Tibial nerve (tissue), 4 donors: ENCODE data around the gene CTBP1. TPM values are rescaled to one million over a fixed set of nuclear protein-coding genes. Genes with fewer than 3 reads are reported as not detected.

ENCODE experiments used
- DNase-seq, 2 donors: peaks; one replicate each; pipeline ENCODE4 v3.0.0-alpha.2; 2019; ENCODE audit warnings: low spot score in 2 of 2
- H3K27ac ChIP-seq, 4 donors: fragments of 200-600 bp; sonication (generic) in 3 of 4; one replicate each; pipeline ENCODE4 v1.5.1; 2017 to 2019; ENCODE audit warnings: mild to moderate bottlenecking in 1 of 4
- H3K27me3 ChIP-seq, 2 donors: fragments of 200-600 bp; sonication (generic) in 1 of 2; one replicate each; pipeline versions ENCODE4 v1.5.1 to v1.6.0; 2017 to 2019
- H3K36me3 ChIP-seq, 3 donors: fragments of 200-600 bp; sonication (generic); one replicate each; pipeline ENCODE4 v1.5.1; 2018 to 2019
- H3K4me1 ChIP-seq, 4 donors: fragments of 200-600 bp; sonication (generic) in 3 of 4; one replicate each; pipeline ENCODE4 v1.5.1; 2017 to 2019
- H3K4me3 ChIP-seq, 4 donors: fragments of 200-600 bp; sonication (generic) in 3 of 4; one replicate each; pipeline ENCODE4 v1.5.1; 2017 to 2019; ENCODE audit warnings: mild to moderate bottlenecking in 1 of 4, moderate library complexity in 1 of 4
- H3K9me3 ChIP-seq, 4 donors: fragments of 200-600 bp; sonication (generic) in 3 of 4; one replicate each; pipeline ENCODE4 v1.5.1; 2017 to 2019
- EP300 ChIP-seq, 2 donors: sonication (generic); formaldehyde crosslinking; IDR thresholded peaks; one replicate each; pipeline ENCODE4 v1.6.1; 2017; ENCODE audit warnings: antibody characterized with exemption in 2 of 2, mild to moderate bottlenecking in 1 of 2
- POLR2A ChIP-seq, 2 donors: fragments of 450-650 bp; IDR thresholded peaks; one replicate each; pipeline ENCODE4 v1.6.1; 2017; ENCODE audit warnings: antibody characterized with exemption in 2 of 2, mild to moderate bottlenecking in 2 of 2, moderate library complexity in 2 of 2
- WGBS, 2 donors: methylation state at CpG; one replicate each; pipeline ENCODE4 v1.1.5; 2018; 5-methylcytosine and 5-hydroxymethylcytosine counted together
- total RNA-seq, 4 donors: library from RNA; depleted of rRNA; stranded (reverse); fragments of >200 nt; gene quantifications; one replicate each; pipeline ENCODE4 v1.1.0, GENCODE V29; 2016
- TF ChIP-seq, protein P1 (sequence below), 5 experiments: fragments of 200-600 bp in 3 of 5; fragments of 450-650 bp in 2 of 5; sonication (generic) in 3 of 5; IDR thresholded peaks; one replicate each; pipeline ENCODE4 v1.5.1; 2016 to 2019; ENCODE audit warnings: antibody characterized with exemption in 5 of 5, mild to moderate bottlenecking in 3 of 5, moderate library complexity in 2 of 5

CTBP1 gene
- total RNA-seq, 4 donors from 2014 or later, result 134 to 255 (median 193) TPM

DNA sequence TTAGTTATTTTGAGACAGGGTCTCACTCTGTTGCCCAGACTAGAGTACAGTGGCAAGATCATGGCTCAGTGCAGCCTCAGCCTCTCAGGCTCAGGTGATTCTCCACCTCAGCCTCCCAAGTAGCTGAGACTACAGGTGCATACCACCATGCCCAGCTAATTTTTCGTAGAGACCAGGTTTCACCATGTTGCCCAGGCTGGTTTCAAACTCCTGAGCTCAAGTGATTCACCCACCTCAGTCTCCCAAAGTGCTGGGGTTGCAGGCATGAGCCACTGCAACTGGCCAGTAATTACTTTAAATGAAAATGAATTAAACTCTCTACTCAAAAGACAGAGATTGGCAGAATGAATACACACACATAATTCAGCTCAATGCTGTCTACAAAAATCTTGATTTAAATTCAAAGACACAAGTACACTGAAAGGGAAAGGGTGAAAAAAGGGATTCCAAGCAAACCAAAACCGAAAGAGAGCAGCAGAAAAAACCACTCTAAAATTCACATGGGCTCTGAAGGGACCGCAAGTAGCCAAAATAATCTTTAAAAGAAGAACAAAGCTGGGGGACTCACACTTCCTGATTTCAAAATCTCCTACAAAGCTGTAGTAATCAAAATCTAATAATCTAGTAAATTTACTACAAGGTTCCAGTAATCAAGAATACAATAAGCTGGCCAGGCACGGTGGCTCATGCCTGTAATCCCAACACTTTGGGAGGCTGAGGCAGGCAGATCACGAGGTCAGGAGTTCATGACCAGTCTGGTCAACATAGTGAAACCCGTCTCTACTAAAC lies 64.8 kb downstream of the CTBP1 start:
- TF ChIP-seq EP300 (IDR thresholded peaks at IDR 0.05) (peak in 1 of 2 donors; percentile 21), POLR2A (IDR thresholded peaks at IDR 0.05) (no peak)
- TF ChIP-seq, protein P1, sequence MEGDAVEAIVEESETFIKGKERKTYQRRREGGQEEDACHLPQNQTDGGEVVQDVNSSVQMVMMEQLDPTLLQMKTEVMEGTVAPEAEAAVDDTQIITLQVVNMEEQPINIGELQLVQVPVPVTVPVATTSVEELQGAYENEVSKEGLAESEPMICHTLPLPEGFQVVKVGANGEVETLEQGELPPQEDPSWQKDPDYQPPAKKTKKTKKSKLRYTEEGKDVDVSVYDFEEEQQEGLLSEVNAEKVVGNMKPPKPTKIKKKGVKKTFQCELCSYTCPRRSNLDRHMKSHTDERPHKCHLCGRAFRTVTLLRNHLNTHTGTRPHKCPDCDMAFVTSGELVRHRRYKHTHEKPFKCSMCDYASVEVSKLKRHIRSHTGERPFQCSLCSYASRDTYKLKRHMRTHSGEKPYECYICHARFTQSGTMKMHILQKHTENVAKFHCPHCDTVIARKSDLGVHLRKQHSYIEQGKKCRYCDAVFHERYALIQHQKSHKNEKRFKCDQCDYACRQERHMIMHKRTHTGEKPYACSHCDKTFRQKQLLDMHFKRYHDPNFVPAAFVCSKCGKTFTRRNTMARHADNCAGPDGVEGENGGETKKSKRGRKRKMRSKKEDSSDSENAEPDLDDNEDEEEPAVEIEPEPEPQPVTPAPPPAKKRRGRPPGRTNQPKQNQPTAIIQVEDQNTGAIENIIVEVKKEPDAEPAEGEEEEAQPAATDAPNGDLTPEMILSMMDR (IDR thresholded peaks at IDR 0.05), result no peak
- H3K9me3 ChIP-seq, result no peaks in the 10 kb centered on the region
- no peaks in the 10 kb centered on the region for H3K36me3 ChIP-seq
- 31 to 42% methylated on average over 6 of the region's 6 CpGs for WGBS, 2 donors
- peak overlapping the region in 3 of 4 donors; percentile 2 to 80 (median 63) for H3K27ac ChIP-seq
- peak overlapping the region in 2 of 4 donors; percentile 10 to 19 for H3K4me3 ChIP-seq
- DNase-seq, result no peak
- H3K4me1 ChIP-seq, result peaks cover 0 to 16% (median 2%) of the 10 kb centered on the region in 4 donors
- H3K27me3 ChIP-seq, result no peaks in the 10 kb centered on the region

DNA sequence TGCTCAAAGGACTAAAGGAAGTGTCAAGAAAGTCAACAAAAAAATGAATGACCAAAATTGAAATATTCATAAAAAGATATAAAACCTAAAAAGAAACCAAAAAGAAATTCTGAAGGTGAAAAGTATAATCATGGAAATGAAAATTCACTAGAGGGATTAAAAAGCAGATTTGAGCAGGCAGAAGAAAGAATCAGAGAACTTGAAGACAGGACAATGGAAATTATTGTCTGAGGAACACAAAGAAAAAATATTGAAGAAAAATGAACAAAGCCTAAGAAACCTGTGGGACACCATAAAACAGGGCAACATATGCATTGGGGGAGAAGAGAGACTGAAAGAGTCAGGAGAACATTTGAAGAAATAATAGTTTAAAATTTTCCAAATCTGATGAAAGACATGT lies 66.6 kb downstream of the CTBP1 start:
- TF ChIP-seq EP300 (IDR thresholded peaks at IDR 0.05) (no peak), POLR2A (IDR thresholded peaks at IDR 0.05) (no peak)
- TF ChIP-seq, protein P1 (IDR thresholded peaks at IDR 0.05), result no peak
- H3K36me3 ChIP-seq, result no peaks in the 10 kb centered on the region
- no peaks in the 10 kb centered on the region for H3K9me3 ChIP-seq
- H3K4me3 ChIP-seq, result no peak overlapping the region
- no peak overlapping the region for H3K27ac ChIP-seq
- H3K27me3 ChIP-seq, result no peaks in the 10 kb centered on the region
- no peak for DNase-seq
- H3K4me1 ChIP-seq, result peaks cover 0 to 19% (median 2%) of the 10 kb centered on the region in 4 donors

DNA sequence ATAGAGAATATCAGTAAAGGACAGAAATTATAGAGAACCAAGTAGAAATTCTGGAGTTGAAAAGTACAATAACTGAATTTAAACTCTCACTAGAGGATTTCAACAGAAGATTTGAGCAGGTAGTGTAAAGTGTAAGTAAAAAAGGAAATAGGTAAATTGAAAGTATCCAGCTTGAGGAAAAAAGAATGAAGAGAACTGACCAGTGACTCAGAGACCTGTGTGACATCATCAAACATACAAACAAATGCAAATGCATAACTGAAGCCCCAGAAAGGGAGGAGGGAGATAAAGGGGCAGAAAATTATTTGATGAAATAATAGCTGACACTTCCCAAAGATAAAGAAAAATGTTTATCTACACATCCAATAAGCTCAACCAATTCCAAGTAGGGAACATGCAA lies 68.3 kb downstream of the CTBP1 start:
- Histone ChIP-seq H3K4me1 (peaks cover 0 to 19% (median 2%) of the 10 kb centered on the region in 4 donors), H3K4me3 (no peak overlapping the region), H3K36me3 (no peaks in the 10 kb centered on the region), H3K9me3 (no peaks in the 10 kb centered on the region), H3K27ac (no peak overlapping the region), H3K27me3 (no peaks in the 10 kb centered on the region)
- no peak for DNase-seq
- no peak for TF ChIP-seq POLR2A (IDR thresholded peaks at IDR 0.05)
- TF ChIP-seq EP300 (IDR thresholded peaks at IDR 0.05), result no peak
- TF ChIP-seq, protein P1 (IDR thresholded peaks at IDR 0.05), result no peak

DNA sequence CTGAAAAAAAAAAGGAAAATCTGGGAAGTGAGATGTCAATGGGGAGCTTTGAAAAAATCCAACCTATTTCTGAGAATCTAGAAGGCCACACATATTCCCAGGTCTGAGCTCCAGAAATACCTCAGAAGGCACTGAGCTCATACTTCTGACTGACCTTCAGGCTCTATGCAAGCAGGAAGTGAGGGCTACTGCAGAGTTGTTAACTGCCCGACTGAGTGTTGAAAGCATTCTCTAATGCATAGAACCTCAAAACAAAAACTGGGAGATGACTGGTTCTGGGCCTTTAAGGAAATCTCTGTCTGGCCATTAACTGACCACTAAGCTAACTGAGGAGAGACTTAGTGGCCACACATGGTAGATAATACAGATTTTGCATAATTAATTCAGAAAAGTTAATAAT lies 69.0 kb downstream of the CTBP1 start:
- no peak overlapping the region for H3K4me3 ChIP-seq
- no peaks in the 10 kb centered on the region for H3K27me3 ChIP-seq
- no peaks in the 10 kb centered on the region for H3K9me3 ChIP-seq
- H3K27ac ChIP-seq, result no peak overlapping the region
- TF ChIP-seq, protein P1 (IDR thresholded peaks at IDR 0.05), result no peak
- TF ChIP-seq EP300 (IDR thresholded peaks at IDR 0.05) (no peak), POLR2A (IDR thresholded peaks at IDR 0.05) (no peak)
- 100% methylated on average over 1 of the region's 1 CpG for WGBS, 2 donors
- no peak for DNase-seq
- H3K4me1 ChIP-seq, result peaks cover 0 to 17% (median 2%) of the 10 kb centered on the region in 4 donors
- H3K36me3 ChIP-seq, result no peaks in the 10 kb centered on the region

DNA sequence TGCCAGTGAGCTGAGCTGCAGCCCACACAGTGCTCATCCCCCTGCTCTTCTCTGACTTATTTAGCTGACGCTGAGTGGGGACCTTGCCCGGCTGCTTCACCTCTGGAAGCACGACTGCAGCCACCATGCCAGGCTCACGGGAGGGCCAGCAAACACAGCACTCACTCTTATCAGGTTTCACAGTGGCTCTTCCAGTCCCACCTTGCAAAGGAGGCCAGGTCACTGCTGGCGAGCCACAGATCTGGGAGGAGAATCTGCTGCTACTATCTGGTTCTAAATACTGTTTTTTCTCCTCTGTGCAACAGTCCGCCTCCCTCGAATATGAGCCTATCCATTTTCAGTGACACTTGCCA lies 69.9 kb downstream of the CTBP1 start:
- no peaks in the 10 kb centered on the region for H3K36me3 ChIP-seq
- 79 to 89% methylated on average over 7 of the region's 7 CpGs for WGBS, 2 donors
- no peaks in the 10 kb centered on the region for H3K27me3 ChIP-seq
- TF ChIP-seq, protein P1 (IDR thresholded peaks at IDR 0.05), result no peak
- TF ChIP-seq EP300 (IDR thresholded peaks at IDR 0.05) (no peak), POLR2A (IDR thresholded peaks at IDR 0.05) (no peak)
- no peak overlapping the region for H3K27ac ChIP-seq
- H3K4me1 ChIP-seq, result peaks cover 0 to 9% (median 2%) of the 10 kb centered on the region in 4 donors
- no peaks in the 10 kb centered on the region for H3K9me3 ChIP-seq
- H3K4me3 ChIP-seq, result no peak overlapping the region
- no peak for DNase-seq
